ENCODE data around the gene MAPKAPK3. TPM values are rescaled to one million over a fixed set of nuclear protein-coding genes. Genes with fewer than 3 reads are reported as not detected.

MAPKAPK3 gene
- total and polyA plus RNA-seq, 2 of the 8 experiments (the other 6 are each of a cell fraction or from before 2014, with no cell fraction given) = 65.4 to 99.8 TPM

DNA sequence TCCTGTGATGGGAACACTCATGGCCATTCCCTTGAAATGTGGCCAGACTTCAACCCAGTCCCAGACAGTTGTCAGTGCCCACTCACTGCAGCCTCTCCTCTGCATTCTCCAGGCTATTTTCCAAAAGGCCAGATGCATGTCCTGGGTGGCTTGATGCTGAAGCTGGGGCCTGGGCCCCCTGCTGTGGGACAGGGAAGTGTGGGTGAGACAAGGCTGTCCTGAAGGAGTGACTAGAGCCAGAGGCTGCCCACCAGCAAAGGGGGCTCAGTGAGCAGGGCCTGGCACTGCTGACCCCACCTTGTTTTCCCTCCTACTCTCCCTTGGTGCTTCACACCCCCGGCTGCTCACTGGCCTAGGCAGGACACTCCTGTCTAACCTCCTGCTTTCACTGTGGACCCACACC is 17.2 kb upstream of the MAPKAPK3 start:
- H3K36me3 ChIP-seq (ENCODE audit: control insufficient read depth in 2 of 4, insufficient read depth in 4 of 4, low read length in 3 of 4) = no peaks in the 10 kb centered on the region
- no peak overlapping the region for H2BK15ac ChIP-seq (ENCODE audit: low read length)
- no peak overlapping the region for H3K23ac ChIP-seq (ENCODE audit: insufficient read length)
- no peaks in the 10 kb centered on the region for H3K9me3 ChIP-seq (ENCODE audit: insufficient read depth in 2 of 2, low read depth in 1 of 2, low read length in 1 of 2)
- CTCF ChIA-PET (ENCODE audit: partially characterized antibody) = interaction anchor here (2.5 to 50.4 kb wide), 5 partner anchors 9 to 51 kb away, joined by 10 to 1262 read pairs (median 233); partner anchors contain the start of genes C3orf18, DOCK3, HEMK1 and MAPKAPK3
- H2BK20ac ChIP-seq (ENCODE audit: low read length) = no peak overlapping the region
- no peak overlapping the region for H3K4me3 ChIP-seq (ENCODE audit: extremely low read depth in 1 of 4, insufficient read depth in 2 of 4, low read depth in 3 of 4, low read length in 4 of 4)
- H3K27ac ChIP-seq (ENCODE audit: low read depth, low read length) = no peak overlapping the region
- no peak overlapping the region for H3K9ac ChIP-seq (replicated peaks in 1 of 4; ENCODE audit: extremely low read depth in 1 of 4, low read depth in 3 of 4, low read length in 3 of 4)
- POLR2A ChIA-PET (ENCODE audit: partially characterized antibody) = interaction anchor here (1.1 to 1.5 kb wide), 3 partner anchors 10 to 24 kb away, joined by 3 to 7 read pairs (median 4); partner anchors contain the start of gene CISH
- H3K23me2 ChIP-seq (ENCODE audit: low read depth, low read length) = no peaks in the 10 kb centered on the region
- FAIRE-seq = no peak
- no peaks in the 10 kb centered on the region for H3K4me1 ChIP-seq (replicated peaks in 1 of 4; ENCODE audit: control insufficient read depth in 3 of 4, insufficient read depth in 4 of 4, low read length in 3 of 4)
- H3K79me1 ChIP-seq (ENCODE audit: low read depth, low read length) = no peaks in the 10 kb centered on the region
- no peaks in the 10 kb centered on the region for H3K79me2 ChIP-seq (ENCODE audit: control insufficient read depth in 1 of 2, insufficient read depth in 2 of 2, low read length in 2 of 2)
- H2BK120ac ChIP-seq (replicated peaks; ENCODE audit: low read depth, low read length) = no peak overlapping the region
- no peak for DNase-seq (ENCODE audit: low read depth in 1 of 2, low spot score in 2 of 2)
- H4K20me1 ChIP-seq (replicated peaks in 1 of 2; ENCODE audit: control insufficient read depth in 1 of 2, insufficient read depth in 2 of 2, low read length in 2 of 2) = peaks cover 0 to 3% of the 10 kb centered on the region in 2 experiments
- H3K4ac ChIP-seq (replicated peaks; ENCODE audit: insufficient read length, low read depth, low read length) = no peak overlapping the region
- no peak overlapping the region for H2BK5ac ChIP-seq (ENCODE audit: low read depth, low read length)
- H4K8ac ChIP-seq (ENCODE audit: extremely low read depth, insufficient read depth, low read length) = no peak overlapping the region
- no peak overlapping the region for H2BK12ac ChIP-seq (ENCODE audit: low read depth, low read length)
- H3K56ac ChIP-seq (replicated peaks; ENCODE audit: insufficient read length, low read depth, low read length) = no peak overlapping the region
- no peak overlapping the region for H4K5ac ChIP-seq (ENCODE audit: insufficient read length, low read depth, low read length)
- WGBS, 2 experiments (ENCODE audit: extremely low coverage in 1 of 2, insufficient coverage in 1 of 2, insufficient read length in 1 of 2, insufficient replicate concordance in 2 of 2, low coverage in 1 of 2, low lambda C conversion rate in 2 of 2, missing lambda C conversion rate in 1 of 2) = 86% methylated on average over 1 of the region's 1 CpG; no CpG with 5 or more reads in 1 of the 2 experiments
- no peak overlapping the region for H4K91ac ChIP-seq (replicated peaks; ENCODE audit: insufficient read length, low read length)
- H3K14ac ChIP-seq (ENCODE audit: insufficient read length) = no peak overlapping the region
- H3K27me3 ChIP-seq (replicated peaks in 1 of 4; ENCODE audit: control insufficient read depth in 3 of 4, extremely low read depth in 1 of 4, insufficient read depth in 3 of 4, low read length in 3 of 4) = peaks cover 0 to 2% (median 0%) of the 10 kb centered on the region in 4 experiments; a peak in 1 of 7 replicates
- no peak overlapping the region; the same call in 1 of the 2 replicates for H2AK5ac ChIP-seq (ENCODE audit: low read depth, low read length)
- H2AFZ ChIP-seq (ENCODE audit: low read length) = no peak overlapping the region
- H3K4me2 ChIP-seq (ENCODE audit: insufficient read depth in 1 of 2, low read depth in 2 of 2, low read length in 2 of 2) = no peak overlapping the region
- H3K18ac ChIP-seq (ENCODE audit: extremely low read depth, low read length) = no peak overlapping the region
- no peak for TF ChIP-seq BACH1 (IDR thresholded peaks at IDR 0.05; ENCODE audit: low read length)
- TF ChIP-seq, protein P1, sequence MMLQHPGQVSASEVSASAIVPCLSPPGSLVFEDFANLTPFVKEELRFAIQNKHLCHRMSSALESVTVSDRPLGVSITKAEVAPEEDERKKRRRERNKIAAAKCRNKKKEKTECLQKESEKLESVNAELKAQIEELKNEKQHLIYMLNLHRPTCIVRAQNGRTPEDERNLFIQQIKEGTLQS (IDR thresholded peaks at IDR 0.05; ENCODE audit: insufficient read depth, low read depth, low read length) = no peak
- TF ChIP-seq RNF2 (IDR thresholded peaks at IDR 0.05; ENCODE audit: borderline replicate concordance, low read depth, low read length, missing control alignments, poor library complexity, severe bottlenecking) = no peak
- no peak for TF ChIP-seq PHF8 (conservative IDR thresholded peaks at IDR 0.05; ENCODE audit: low read depth, low read length)
- TF ChIP-seq KDM4A (IDR thresholded peaks at IDR 0.05; ENCODE audit: low read depth, low read length, severe bottlenecking) = no peak
- no peak for TF ChIP-seq RFX5 (IDR thresholded peaks at IDR 0.05; ENCODE audit: borderline replicate concordance, low read depth, low read length)
- TF ChIP-seq CEBPB (IDR thresholded peaks at IDR 0.05; ENCODE audit: low read depth, low read length) = no peak
- no peak for TF ChIP-seq BRCA1 (IDR thresholded peaks at IDR 0.05; ENCODE audit: low read depth, low read length)
